HUES48 (cell line): ENCODE measurements around the gene LMBRD2.
A peak's percentile ranks its signal among the peaks of the same experiment; 100 is the strongest.

Experiments
- H3K27ac ChIP-seq: one replicate; pipeline ENCODE4 v1.7.0; 2013; ENCODE audit warnings: low read depth, low read length, inconsistent platforms
- H3K27me3 ChIP-seq: 2 replicates; pipeline ENCODE4 v1.6.1; 2013; ENCODE audit warnings: mild to moderate bottlenecking, low read length; ENCODE audit not compliant: control insufficient read depth, insufficient read depth
- H3K36me3 ChIP-seq: 2 replicates; pipeline ENCODE4 v1.6.1; 2013; ENCODE audit warnings: low read length; ENCODE audit not compliant: control insufficient read depth, insufficient read depth
- H3K4me1 ChIP-seq: 2 replicates; pipeline ENCODE4 v1.6.1; 2013; ENCODE audit warnings: mild to moderate bottlenecking, low read length; ENCODE audit not compliant: control insufficient read depth, insufficient read depth
- H3K4me3 ChIP-seq: 2 replicates; pipeline ENCODE4 v1.5.1; 2013; ENCODE audit warnings: mild to moderate bottlenecking, low read depth, low read length
- H3K9ac ChIP-seq: 2 replicates; pipeline ENCODE4 v1.6.1; 2013; ENCODE audit warnings: mild to moderate bottlenecking, low read depth, low read length, moderate library complexity
- H3K9me3 ChIP-seq: 2 replicates; pipeline ENCODE4 v1.6.1; 2013; ENCODE audit warnings: low read length; ENCODE audit not compliant: control insufficient read depth, insufficient read depth

Gene LMBRD2

GRCh38 chr5:36105819-36106218 is 45.9 kb downstream of the LMBRD2 start:
- H3K27ac ChIP-seq, result no peak overlapping the region
- no peak overlapping the region for H3K9ac ChIP-seq
- no peak overlapping the region for H3K4me3 ChIP-seq
- H3K36me3 ChIP-seq, result peaks cover 6% of the 10 kb centered on the region; the same call in 1 of the 2 replicates
- H3K27me3 ChIP-seq, result no peaks in the 10 kb centered on the region
- peaks cover 18% of the 10 kb centered on the region for H3K4me1 ChIP-seq
- no peaks in the 10 kb centered on the region for H3K9me3 ChIP-seq

- Histone ChIP-seq H3K27ac (no peak overlapping the region), H3K27me3 (no peaks in the 10 kb centered on the region), H3K4me3 (no peak overlapping the region), H3K36me3 (no peaks in the 10 kb centered on the region), H3K9me3 (no peaks in the 10 kb centered on the region), H3K4me1 (peaks cover 40% of the 10 kb centered on the region), H3K9ac (no peak overlapping the region)
Measured at GRCh38 chr5:36099748-36100147, 51.9 kb downstream of the LMBRD2 start.

GRCh38 chr5:36096486-36096885 is 55.2 kb downstream of the LMBRD2 start:
- H3K27ac ChIP-seq, result no peak overlapping the region
- no peaks in the 10 kb centered on the region for H3K27me3 ChIP-seq
- H3K4me1 ChIP-seq, result peaks cover 29% of the 10 kb centered on the region
- no peaks in the 10 kb centered on the region for H3K36me3 ChIP-seq
- H3K9ac ChIP-seq, result no peak overlapping the region
- H3K4me3 ChIP-seq, result no peak overlapping the region
- no peaks in the 10 kb centered on the region for H3K9me3 ChIP-seq

- no peak overlapping the region for H3K4me3 ChIP-seq
- no peak overlapping the region for H3K9ac ChIP-seq
- no peaks in the 10 kb centered on the region for H3K27me3 ChIP-seq
- H3K36me3 ChIP-seq, result no peaks in the 10 kb centered on the region
- H3K9me3 ChIP-seq, result no peaks in the 10 kb centered on the region
- H3K27ac ChIP-seq, result no peak overlapping the region
- peaks cover 10% of the 10 kb centered on the region; the same call in 1 of the 2 replicates for H3K4me1 ChIP-seq
Measured at GRCh38 chr5:36089989-36090388, 61.7 kb downstream of the LMBRD2 start.

- H3K9ac ChIP-seq, result 0 out of 2 replicates have a peak overlapping the region, but pooled peaks have one; percentile 2
- no peak overlapping the region for H3K27ac ChIP-seq
- H3K9me3 ChIP-seq, result no peaks in the 10 kb centered on the region
- H3K27me3 ChIP-seq, result no peaks in the 10 kb centered on the region
- H3K4me1 ChIP-seq, result peaks cover 22% of the 10 kb centered on the region
- no peaks in the 10 kb centered on the region for H3K36me3 ChIP-seq
- H3K4me3 ChIP-seq, result peak overlapping the region; percentile 10
Measured at GRCh38 chr5:36079200-36079781, 72.4 kb downstream of the LMBRD2 start.

GRCh38 chr5:36078430-36078829 is 73.3 kb downstream of the LMBRD2 start:
- no peaks in the 10 kb centered on the region for H3K36me3 ChIP-seq
- no peak overlapping the region for H3K9ac ChIP-seq
- H3K9me3 ChIP-seq, result no peaks in the 10 kb centered on the region
- no peaks in the 10 kb centered on the region for H3K27me3 ChIP-seq
- no peak overlapping the region for H3K4me3 ChIP-seq
- peaks cover 29% of the 10 kb centered on the region for H3K4me1 ChIP-seq
- no peak overlapping the region for H3K27ac ChIP-seq

- Histone ChIP-seq H3K4me1 (peaks cover 10% of the 10 kb centered on the region; the same call in 1 of the 2 replicates), H3K9ac (no peak overlapping the region)
Measured at GRCh38 chr5:36073595-36074216, 78.0 kb downstream of the LMBRD2 start.

GRCh38 chr5:36070687-36071571 is 80.8 kb downstream of the LMBRD2 start:
- H3K27me3 ChIP-seq, result no peaks in the 10 kb centered on the region
- no peaks in the 10 kb centered on the region for H3K9me3 ChIP-seq
- H3K4me3 ChIP-seq, result no peak overlapping the region
- H3K9ac ChIP-seq, result no peak overlapping the region
- no peaks in the 10 kb centered on the region for H3K36me3 ChIP-seq
- peaks cover 16% of the 10 kb centered on the region for H3K4me1 ChIP-seq
- no peak overlapping the region for H3K27ac ChIP-seq

More at GRCh38 chr5:36073595-36074216, 78.0 kb downstream of the LMBRD2 start:
- no peak overlapping the region for H3K4me3 ChIP-seq
- no peaks in the 10 kb centered on the region for H3K27me3 ChIP-seq
- H3K9me3 ChIP-seq, result no peaks in the 10 kb centered on the region
- H3K27ac ChIP-seq, result no peak overlapping the region
- H3K36me3 ChIP-seq, result no peaks in the 10 kb centered on the region

GRCh38 chr5:36068751-36069281 is 82.9 kb downstream of the LMBRD2 start:
- no peaks in the 10 kb centered on the region for H3K36me3 ChIP-seq
- peaks cover 12% of the 10 kb centered on the region for H3K4me1 ChIP-seq
- peaks cover 6% of the 10 kb centered on the region; the same call in 1 of the 2 replicates for H3K27me3 ChIP-seq
- no peaks in the 10 kb centered on the region for H3K9me3 ChIP-seq
- H3K9ac ChIP-seq, result no peak overlapping the region
- no peak overlapping the region for H3K27ac ChIP-seq
- H3K4me3 ChIP-seq, result no peak overlapping the region

GRCh38 chr5:36066540-36067210 is 85.0 kb downstream of the LMBRD2 start, which contains the start of gene UGT3A2:
TSS of gene UGT3A2 (minus strand) at chr5:36066882. CDS start at chr5:36066789, 93 bp downstream.
- peak within 1 kb of the TSS; percentile 32; the same call in 1 of the 2 replicates for H3K9ac ChIP-seq
- peaks cover 7% of the 10 kb centered on the region for H3K4me1 ChIP-seq
- peaks cover 6% of the 10 kb centered on the region; the same call in 1 of the 2 replicates for H3K27me3 ChIP-seq
- no peaks in the 10 kb centered on the region for H3K9me3 ChIP-seq
- H3K27ac ChIP-seq, result peak within 1 kb of the TSS; percentile 57
- H3K4me3 ChIP-seq, result peak within 1 kb of the TSS; percentile 77
- no peaks in the 10 kb centered on the region for H3K36me3 ChIP-seq
